Stimulated activated CD4-positive, alpha-beta T cell treated with anti-CD3 and anti-CD28 coated beads, Interleukin-1b, Interleukin-23, amount 100 ng/mL, for 1 hour (primary cell): ENCODE measurements around the gene KIRREL1.

Source experiments
- DNase-seq, 2 donors: peaks; one replicate each; pipeline ENCODE4 v3.0.0-alpha.2; 2020; ENCODE audit warnings: low read depth in 2 of 2

Gene KIRREL1

DNA sequence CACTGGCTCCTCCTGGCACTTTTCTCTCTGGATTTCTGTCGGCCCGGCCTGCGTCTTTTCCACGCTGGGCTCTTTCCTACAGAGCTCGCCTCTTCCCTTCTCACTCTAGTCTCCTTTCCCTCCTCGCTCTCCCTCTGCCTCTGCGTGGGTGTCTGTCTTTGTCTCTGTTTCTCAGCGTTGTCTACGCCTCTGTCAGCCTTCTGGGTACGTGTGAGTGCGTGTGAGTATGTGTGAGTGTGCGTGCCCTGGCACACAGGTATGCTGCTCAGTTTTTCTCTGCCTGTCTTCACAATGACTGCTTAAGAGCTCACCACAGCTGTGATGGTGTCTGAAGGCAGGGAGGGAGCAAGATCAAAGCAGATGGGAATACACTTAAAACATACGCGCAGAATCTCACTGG lies 77.7 kb downstream of the KIRREL1 start:
- no peak for DNase-seq

DNA sequence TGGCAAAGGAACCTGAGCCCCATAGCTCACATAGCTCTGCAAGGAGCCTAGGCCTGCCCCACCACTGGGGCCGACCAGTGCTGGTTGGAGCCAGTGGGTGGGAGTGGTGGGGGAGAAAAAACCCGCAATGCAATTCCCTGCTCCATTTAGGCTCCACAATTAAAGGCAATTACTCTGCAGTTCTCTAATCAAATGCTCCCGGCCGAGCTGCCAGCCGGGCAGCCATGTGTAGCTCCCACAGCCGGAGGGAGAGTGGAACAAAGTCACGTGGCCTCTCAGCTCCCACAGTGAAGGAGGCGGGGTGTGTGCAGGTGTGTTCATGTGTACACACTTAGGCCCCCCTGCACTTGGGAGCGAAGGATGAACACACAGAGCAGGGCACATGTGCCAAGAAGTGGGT lies 81.6 kb downstream of the KIRREL1 start:
- no peak for DNase-seq

GRCh38 chr1:158076441-158076840 lies 83.0 kb downstream of the KIRREL1 start:
- DNase-seq = no peak

DNA sequence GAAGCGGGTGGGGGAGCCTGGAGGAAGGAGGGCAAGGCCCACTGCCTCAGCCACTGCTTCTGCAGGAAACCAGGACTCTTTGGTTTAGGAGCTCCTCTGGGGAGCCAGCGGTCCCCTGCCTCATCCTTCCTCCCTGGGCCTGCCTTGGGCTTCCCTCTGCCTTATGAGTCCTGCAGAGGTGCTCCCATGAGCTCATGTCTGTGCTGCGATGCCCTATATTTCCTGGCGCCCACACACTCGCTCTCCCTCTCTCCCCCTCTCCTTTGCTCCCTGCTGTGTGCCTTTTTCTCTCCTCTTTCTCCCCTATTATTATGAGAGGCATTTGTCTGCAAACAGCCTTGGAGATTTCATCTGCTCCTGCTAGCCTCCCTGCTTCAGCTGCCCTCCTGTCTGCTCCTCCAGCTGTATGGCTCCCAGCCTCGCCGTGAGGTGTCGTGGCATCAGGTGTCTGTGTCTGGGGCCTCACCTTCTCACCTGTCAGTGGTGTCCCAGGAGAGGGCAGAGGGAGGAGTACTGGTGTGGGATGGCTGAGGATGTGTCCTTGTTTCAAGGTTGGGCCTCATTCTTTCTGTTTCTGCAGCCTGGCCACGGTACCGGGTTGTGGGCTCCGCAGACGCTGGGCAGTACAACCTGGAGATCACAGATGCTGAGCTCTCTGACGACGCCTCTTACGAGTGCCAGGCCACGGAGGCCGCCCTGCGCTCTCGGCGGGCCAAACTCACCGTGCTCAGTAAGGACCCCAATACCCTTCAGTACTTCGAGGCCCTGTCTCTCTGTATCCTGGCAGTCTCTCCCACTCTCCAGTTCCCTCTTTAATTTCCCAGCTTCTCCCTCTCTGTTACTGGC lies 84.2 kb downstream of the KIRREL1 start:
- no peak for DNase-seq

DNA sequence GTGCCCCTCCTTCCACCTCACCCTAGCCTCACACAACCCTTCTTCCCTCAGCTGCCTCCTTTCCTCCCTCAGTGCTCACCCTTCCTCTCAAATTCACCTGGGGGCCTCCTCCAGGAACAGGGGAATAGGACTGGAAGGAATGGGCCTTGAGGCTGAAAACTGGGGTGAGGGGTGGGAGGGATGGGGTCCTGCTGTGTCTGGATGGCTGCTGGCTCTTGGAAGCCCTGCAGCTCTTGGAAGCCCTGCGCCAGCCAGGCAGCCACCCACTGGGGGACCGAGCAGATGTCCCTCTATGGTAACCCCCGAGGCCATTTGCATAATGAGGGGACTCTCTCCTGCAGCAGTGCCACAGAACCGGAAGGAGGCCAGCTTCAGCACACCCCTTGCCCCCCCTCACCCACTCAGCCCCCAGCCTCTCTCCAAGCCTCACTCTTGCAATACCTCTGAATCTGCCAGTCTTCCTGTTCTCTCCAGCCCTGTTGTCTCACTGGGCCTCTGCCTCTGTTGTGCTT lies 85.2 kb downstream of the KIRREL1 start:
- DNase-seq = no peak

- no peak for DNase-seq
Observed at GRCh38 chr1:158080066-158080465, 86.6 kb downstream of the KIRREL1 start.

DNA sequence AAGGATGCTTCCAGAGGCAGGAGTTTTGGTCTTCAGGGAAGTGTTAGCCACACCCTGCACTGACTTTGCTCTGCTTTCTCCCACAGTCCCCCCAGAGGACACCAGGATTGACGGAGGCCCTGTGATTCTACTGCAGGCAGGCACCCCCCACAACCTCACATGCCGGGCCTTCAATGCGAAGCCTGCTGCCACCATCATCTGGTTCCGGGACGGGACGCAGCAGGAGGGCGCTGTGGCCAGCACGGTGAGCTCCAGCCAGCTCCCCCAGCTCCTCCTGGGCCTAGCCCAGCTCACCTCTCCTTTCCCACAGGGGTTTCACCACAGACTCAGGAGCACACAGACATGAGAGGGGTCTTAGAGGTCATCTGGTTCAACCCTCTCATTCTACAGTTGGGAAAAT lies 90.9 kb downstream of the KIRREL1 start:
- DNase-seq = no peak

- DNase-seq = no peak
Observed at GRCh38 chr1:158084747-158085146, 91.3 kb downstream of the KIRREL1 start.

DNA sequence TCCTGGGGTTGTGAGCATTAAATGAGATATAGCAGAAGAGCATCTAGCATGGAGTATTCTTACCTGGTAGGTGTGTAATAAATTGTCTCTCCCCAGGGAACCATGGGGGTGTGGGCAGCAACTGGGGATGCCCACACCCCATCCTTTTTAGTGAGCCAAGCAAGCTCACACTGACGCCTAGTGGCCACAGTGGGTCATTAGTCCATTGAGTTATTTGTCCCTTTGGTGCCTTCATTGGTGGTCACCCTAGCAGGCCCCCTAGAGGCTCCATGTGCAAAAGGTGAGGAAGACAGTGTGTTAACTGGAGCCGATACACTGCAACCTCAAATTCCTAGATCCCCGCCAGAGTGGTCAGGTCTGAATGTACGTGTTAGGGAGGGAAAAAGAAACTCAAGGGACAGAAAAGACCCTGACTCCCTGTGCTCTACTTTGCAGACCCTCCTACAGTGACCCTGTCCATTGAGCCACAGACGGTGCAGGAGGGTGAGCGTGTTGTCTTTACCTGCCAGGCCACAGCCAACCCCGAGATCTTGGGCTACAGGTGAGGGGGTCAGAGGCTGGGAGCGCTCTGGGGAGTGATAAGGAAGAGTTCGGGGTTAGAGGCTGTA lies 94.0 kb downstream of the KIRREL1 start:
- DNase-seq = no peak

DNA sequence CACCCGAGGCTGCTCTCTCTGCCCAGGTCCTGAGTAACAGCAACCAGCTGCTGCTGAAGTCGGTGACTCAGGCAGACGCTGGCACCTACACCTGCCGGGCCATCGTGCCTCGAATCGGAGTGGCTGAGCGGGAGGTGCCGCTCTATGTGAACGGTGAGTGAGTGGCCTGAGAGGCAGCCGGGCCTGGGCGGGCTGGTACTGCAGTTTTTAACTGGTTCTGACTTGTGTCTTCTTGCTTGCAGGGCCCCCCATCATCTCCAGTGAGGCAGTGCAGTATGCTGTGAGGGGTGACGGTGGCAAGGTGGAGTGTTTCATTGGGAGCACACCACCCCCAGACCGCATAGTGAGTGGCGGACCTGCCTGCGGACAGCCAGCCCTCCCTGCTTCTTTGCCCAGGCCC lies 96.0 kb downstream of the KIRREL1 start:
- no peak for DNase-seq

- DNase-seq = no peak
Observed at GRCh38 chr1:158089925-158090637, 96.6 kb downstream of the KIRREL1 start.

- DNase-seq = no peak
Observed at GRCh38 chr1:158093376-158093775, 99.9 kb downstream of the KIRREL1 start.

GRCh38 chr1:158094571-158094970 lies 101.1 kb downstream of the KIRREL1 start:
- DNase-seq = no peak

DNA sequence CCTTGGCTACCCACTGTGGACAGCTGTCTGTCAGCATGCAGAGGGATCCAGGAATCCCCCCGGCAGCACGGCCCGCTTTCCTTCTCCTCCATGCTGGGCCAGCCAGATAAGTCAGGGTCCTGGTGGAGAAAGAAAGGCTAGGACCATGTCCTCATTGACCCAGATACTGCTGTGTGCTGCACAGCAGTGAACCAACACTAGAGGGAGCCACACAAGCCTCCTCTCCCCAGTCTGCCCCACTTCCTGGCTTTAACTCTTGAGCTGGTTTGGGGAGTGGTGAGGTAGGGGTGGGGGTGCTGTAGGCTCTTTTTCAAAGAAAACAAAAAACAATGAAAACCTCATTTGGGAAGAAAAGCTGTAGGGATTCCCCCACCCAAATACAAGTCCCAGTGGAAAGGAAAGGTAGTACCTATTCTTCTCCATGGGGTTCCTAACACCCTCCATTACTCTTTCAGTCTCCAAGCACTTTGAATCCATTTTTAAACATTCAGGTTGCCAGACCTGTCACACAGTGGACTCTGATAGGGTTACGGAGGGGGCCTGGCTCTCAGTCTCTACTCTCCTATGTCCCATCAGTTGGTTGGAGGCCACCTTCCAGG lies 102.4 kb downstream of the KIRREL1 start:
- DNase-seq = no peak

DNA sequence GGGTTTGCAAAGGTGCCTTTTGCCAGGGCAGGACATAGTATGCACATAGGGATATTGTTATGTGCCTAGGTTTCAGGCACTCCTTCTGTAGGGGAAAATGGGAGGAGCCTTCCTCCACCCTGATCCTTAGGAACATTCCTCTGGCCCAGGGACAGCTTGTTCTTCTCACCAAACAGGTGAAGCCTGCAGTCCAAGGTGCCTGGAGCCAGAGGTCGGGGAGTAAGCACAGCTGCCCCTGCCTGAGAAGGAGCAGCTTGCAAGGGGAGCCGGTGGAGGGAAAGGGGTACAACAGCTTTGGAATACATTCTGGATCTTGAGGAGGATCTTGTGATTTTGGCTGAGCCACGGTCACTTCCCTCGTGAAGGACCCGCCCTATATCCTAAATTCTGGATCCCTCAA lies 104.8 kb downstream of the KIRREL1 start:
- no peak for DNase-seq

DNA sequence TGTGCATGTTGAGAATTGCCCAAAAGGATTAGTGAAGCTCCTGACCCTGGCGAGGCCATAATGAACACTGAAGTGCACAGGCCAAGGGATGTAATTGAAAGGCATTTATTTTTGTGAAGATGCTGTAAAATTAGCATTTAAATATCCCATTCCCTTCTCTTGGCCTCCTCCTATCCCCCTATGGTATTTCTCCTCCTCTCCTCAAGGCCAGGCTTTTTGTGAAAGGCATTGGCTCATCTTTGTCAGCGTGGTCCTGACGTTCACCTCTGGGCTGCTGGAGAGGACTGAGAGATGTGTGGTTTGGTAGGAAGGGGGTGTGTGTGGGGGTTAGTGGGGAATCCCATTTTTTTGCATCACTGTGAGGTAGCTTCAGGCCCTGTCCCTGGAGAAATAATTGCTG lies 105.7 kb downstream of the KIRREL1 start:
- no peak for DNase-seq

GRCh38 chr1:158100498-158100897 lies 107.1 kb downstream of the KIRREL1 start:
- no peak for DNase-seq

DNA sequence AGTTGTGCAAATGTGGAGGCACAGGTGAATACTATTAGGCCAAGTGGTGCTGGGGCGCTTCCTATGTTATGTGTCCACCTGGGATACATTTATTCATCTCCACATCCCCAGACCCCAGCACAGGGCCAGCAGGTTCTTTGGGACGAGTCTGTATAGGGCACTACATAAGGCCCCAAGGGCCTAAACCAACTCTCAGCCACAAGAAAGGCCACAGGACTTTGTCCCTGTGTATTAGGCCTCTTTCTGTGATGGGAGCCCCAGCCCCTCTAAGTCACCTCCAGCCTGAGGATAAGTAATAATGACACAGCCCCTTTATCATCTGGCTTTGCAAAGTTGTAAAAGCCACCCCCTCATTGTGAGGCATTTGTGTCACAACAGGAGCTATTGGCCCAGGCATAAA lies 108.0 kb downstream of the KIRREL1 start:
- no peak for DNase-seq

DNA sequence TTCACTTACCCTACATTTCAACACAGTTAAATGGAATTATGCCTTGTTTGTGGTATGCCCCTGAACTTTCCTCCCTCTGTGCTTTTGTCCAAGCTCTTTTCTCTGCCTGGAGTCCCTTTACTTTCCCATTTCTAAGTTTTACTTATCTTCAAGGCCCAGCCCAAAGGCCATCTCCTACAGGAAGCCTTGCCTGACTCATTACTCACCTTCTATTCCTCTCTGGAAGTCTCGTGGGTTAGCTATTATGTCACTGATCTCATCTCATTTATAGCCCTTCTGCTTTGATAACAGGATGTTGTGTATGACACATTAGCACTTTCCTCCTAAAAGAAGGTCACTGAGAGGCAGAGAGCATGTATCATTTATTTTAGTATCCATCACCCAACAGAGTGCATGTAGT lies 108.5 kb downstream of the KIRREL1 start:
- DNase-seq = no peak

- DNase-seq = no peak
Observed at GRCh38 chr1:158102881-158103674, 109.6 kb downstream of the KIRREL1 start.

GRCh38 chr1:158103861-158104522 lies 110.5 kb downstream of the KIRREL1 start:
- no peak for DNase-seq
